Fibroblast of skin of back (primary cell): ENCODE data around the gene CEP41. TPM values are rescaled to one million over a fixed set of nuclear protein-coding genes. Genes with fewer than 3 reads are reported as not detected.

Experiments used
- DNase-seq: peaks from one replicate; pipeline ENCODE4 v3.0.0-alpha.2; 2013
- polyA plus RNA-seq, 2 experiments: library from polyadenylated mRNA; unstranded; fragments of 120-200 nt; gene quantifications; one replicate each; pipeline ENCODE4 v1.2.1, GENCODE V29; 2013; ENCODE audit not compliant: insufficient read length in 2 of 2

The CEP41 gene
- polyA plus RNA-seq (2013, experiment 1 of 2; ENCODE audit: insufficient read length), result 19.0 TPM
- 11.4 TPM for polyA plus RNA-seq (2013, experiment 2 of 2; ENCODE audit: insufficient read length)

- DNase-seq, result peak; percentile 98
These were observed at the start of gene CEP41 for GRCh38 chr7:130440527-130441365. TSS of gene CEP41 (minus strand) at chr7:130441016. CDS start at chr7:130440966, 50 bp downstream.

- DNase-seq, result no peak
These were observed 49.5 kb upstream of the CEP41 start for GRCh38 chr7:130490311-130490791.

GRCh38 chr7:130489140-130489983 lies 48.5 kb upstream of the CEP41 start:
- peak; percentile 87 for DNase-seq

GRCh38 chr7:130488392-130489139 lies 47.8 kb upstream of the CEP41 start:
- no peak for DNase-seq

GRCh38 chr7:130486954-130487436 lies 46.2 kb upstream of the CEP41 start:
- DNase-seq, result no peak

GRCh38 chr7:130486114-130486953 lies 45.5 kb upstream of the CEP41 start:
- no peak for DNase-seq

- DNase-seq, result no peak
These were observed 44.9 kb upstream of the CEP41 start for GRCh38 chr7:130485734-130486113.

- no peak for DNase-seq
These were observed 42.2 kb upstream of the CEP41 start for GRCh38 chr7:130483031-130483430.

GRCh38 chr7:130481898-130482297 lies 41.1 kb upstream of the CEP41 start:
- DNase-seq, result no peak

GRCh38 chr7:130479716-130480400 lies 39.0 kb upstream of the CEP41 start:
- DNase-seq, result no peak

GRCh38 chr7:130478991-130479390 lies 38.2 kb upstream of the CEP41 start:
- DNase-seq, result no peak

GRCh38 chr7:130476297-130477150 lies 35.7 kb upstream of the CEP41 start:
- DNase-seq, result no peak

GRCh38 chr7:130475776-130476175 lies 35.0 kb upstream of the CEP41 start:
- no peak for DNase-seq

GRCh38 chr7:130473876-130474275 lies 33.1 kb upstream of the CEP41 start:
- no peak for DNase-seq

GRCh38 chr7:130473289-130473688 lies 32.5 kb upstream of the CEP41 start:
- no peak for DNase-seq

GRCh38 chr7:130471974-130472373 lies 31.2 kb upstream of the CEP41 start:
- no peak for DNase-seq

GRCh38 chr7:130468612-130469011 lies 27.8 kb upstream of the CEP41 start:
- no peak for DNase-seq

- no peak for DNase-seq
These were observed 23.0 kb upstream of the CEP41 start for GRCh38 chr7:130463553-130464434.

GRCh38 chr7:130461272-130461671 lies 20.5 kb upstream of the CEP41 start:
- peak; percentile 71 for DNase-seq
